ENCODE results near the gene VSIG2. TPM values are rescaled to one million over a fixed set of nuclear protein-coding genes. Genes with fewer than 3 reads are reported as not detected.

Gene VSIG2
- total and polyA plus RNA-seq, 10 of the 15 experiments (the other 5 are each of a cell fraction or from before 2014, with no cell fraction given): 0.13 to 0.31 (median 0.15) TPM; not detected in 5

- in situ Hi-C loops (cut with MboI) (no loop called here), intact Hi-C loops (cut with micrococcal nuclease; ENCODE audit: unreplicated experiment) (no loop called here)
- Histone ChIP-seq H3K79me2 (ENCODE audit: control insufficient read depth, insufficient read depth, low read length) (no peaks in the 10 kb centered on the region), H3K27me3 (replicated peaks in 1 of 2; ENCODE audit: control insufficient read depth in 2 of 2, insufficient read depth in 2 of 2, low read length in 1 of 2) (no peaks in the 10 kb centered on the region), H3K4me2 (ENCODE audit: control insufficient read depth, insufficient read depth) (no peak overlapping the region), H3K9ac (ENCODE audit: control insufficient read depth, insufficient read depth, low read length) (no peak overlapping the region), H3K4me3 (no peak overlapping the region), H4K20me1 (ENCODE audit: control insufficient read depth, insufficient read depth) (no peaks in the 10 kb centered on the region), H3K27ac (ENCODE audit: control insufficient read depth, insufficient read depth) (no peak overlapping the region), H3K4me1 (ENCODE audit: control insufficient read depth, insufficient read depth, low read length) (no peaks in the 10 kb centered on the region), H3K36me3 (ENCODE audit: control insufficient read depth in 2 of 2, insufficient read depth in 2 of 2, low read length in 1 of 2) (peaks cover 0 to 3% of the 10 kb centered on the region in 2 experiments; a peak in 1 of 4 replicates), H2AFZ (ENCODE audit: control insufficient read depth, low read depth, low read length) (no peak overlapping the region), H3K9me3 (replicated peaks; ENCODE audit: control insufficient read depth, insufficient read depth, low read length) (no peaks in the 10 kb centered on the region)
- ChIA-PET CTCF (interaction anchor here (0.6 to 16.3 kb wide), 8 partner anchors 16 to 1440 kb away, joined by 3 to 272 read pairs (median 4); partner anchors contain the start of genes MSANTD2, NRGN, SIAE and SPA17), POLR2A (interaction anchor here (1.1 to 1.5 kb wide), 3 partner anchors 9 to 23 kb away, joined by 4 to 5 read pairs (median 5); no protein-coding TSS in a partner anchor), RAD21 (ENCODE audit: unreplicated experiment) (interaction anchor here (1.6 kb wide), 1 partner anchor 23 kb away, joined by 5 read pairs; no protein-coding TSS in a partner anchor), SMC1A (ENCODE audit: uncharacterized antibody, unreplicated experiment) (interaction anchor here (1.2 to 4.8 kb wide), 5 partner anchors 15 to 101 kb away, joined by 3 to 20 read pairs (median 5); no protein-coding TSS in a partner anchor)
- WGBS (ENCODE audit: insufficient coverage, insufficient replicate concordance, low lambda C conversion rate, missing lambda C conversion rate): over 99% methylated on average over 8 of the region's 8 CpGs
- FAIRE-seq: no peak
- no TSS peak for BruUV-seq (replicated peaks)
- no peak for DNase-seq (ENCODE audit: low read depth, low spot score)
- no peak for ATAC-seq
- TF ChIP-seq EP300 (IDR thresholded peaks at IDR 0.05; ENCODE audit: borderline replicate concordance in 1 of 2, control insufficient read depth in 1 of 2, low read depth in 2 of 2, low read length in 2 of 2) (no peak), PAX5 (IDR thresholded peaks at IDR 0.05; ENCODE audit: borderline replicate concordance, low read depth, low read length) (no peak), YY1 (IDR thresholded peaks at IDR 0.05; ENCODE audit: low read depth, low read length) (no peak), BMI1 (IDR thresholded peaks at IDR 0.05; ENCODE audit: borderline replicate concordance) (no peak), ZBTB4 (CRISPR knock-in tag; IDR thresholded peaks at IDR 0.05) (no peak), PRDM15 (CRISPR knock-in tag; IDR thresholded peaks at IDR 0.05) (no peak), POLR2AphosphoS2 (IDR thresholded peaks at IDR 0.05; ENCODE audit: low read depth, low read length) (no peak), BCL3 (IDR thresholded peaks at IDR 0.05; ENCODE audit: borderline replicate concordance, insufficient read depth, low read depth, low read length, poor library complexity, severe bottlenecking) (no peak)
Measured at GRCh38 chr11:124769806-124770774, 18.0 kb upstream of the VSIG2 start.
